H1 (cell line): ENCODE data around the gene ATP1B3. TPM values are rescaled to one million over a fixed set of nuclear protein-coding genes. Genes with fewer than 3 reads are reported as not detected.

Experiments
- CTBP2 ChIP-seq: IDR thresholded peaks from 2 replicates; pipeline ENCODE4 v1.7.0; 2011; ENCODE audit warnings: borderline replicate concordance, mild to moderate bottlenecking, moderate library complexity, mixed read lengths, low read length; ENCODE audit not compliant: insufficient read depth, insufficient read length
- polyA plus RNA-seq, 7 experiments: library from polyadenylated mRNA; depleted of rRNA in 3 of 7; stranded (reverse) in 5 of 7; unstranded in 2 of 7; fragments of >200 nt in 5 of 7; fragments of 200-250 nt in 2 of 7; gene quantifications; 1 replicate in 5 of 7; 2 replicates in 1 of 7; 4 replicates in 1 of 7; pipeline versions ENCODE4 v1.2.1 to v1.2.3, GENCODE V29; 2011 to 2013; ENCODE audit warnings: missing spikeins in 2 of 7, mixed read lengths in 2 of 7
- total RNA-seq: library from RNA; stranded (reverse); fragmentation: NEBNext Ultra II Directional; extraction: Animal tissue kit (Norgen Biotek cat#: 25700); gene quantifications from 2 replicates; pipeline ENCODE4 v1.2.1, GENCODE V29; 2021
- TF ChIP-seq, protein P1 (sequence below), 3 experiments: IDR thresholded peaks; 1 replicate in 2 of 3; 2 replicates in 1 of 3; pipeline versions ENCODE4 v1.5.1 to v1.6.1; 2011; ENCODE audit warnings: low read length in 3 of 3, mild to moderate bottlenecking in 3 of 3, inconsistent platforms in 2 of 3, low read depth in 1 of 3, moderate library complexity in 1 of 3; ENCODE audit not compliant: insufficient read depth in 1 of 3; ENCODE audit errors: control extremely low read depth in 1 of 3

ATP1B3 gene
- total and polyA plus RNA-seq, 2 of the 8 experiments (the other 6 are each of a cell fraction or from before 2014, with no cell fraction given), result 233 to 342 TPM

- TF ChIP-seq, protein P1, sequence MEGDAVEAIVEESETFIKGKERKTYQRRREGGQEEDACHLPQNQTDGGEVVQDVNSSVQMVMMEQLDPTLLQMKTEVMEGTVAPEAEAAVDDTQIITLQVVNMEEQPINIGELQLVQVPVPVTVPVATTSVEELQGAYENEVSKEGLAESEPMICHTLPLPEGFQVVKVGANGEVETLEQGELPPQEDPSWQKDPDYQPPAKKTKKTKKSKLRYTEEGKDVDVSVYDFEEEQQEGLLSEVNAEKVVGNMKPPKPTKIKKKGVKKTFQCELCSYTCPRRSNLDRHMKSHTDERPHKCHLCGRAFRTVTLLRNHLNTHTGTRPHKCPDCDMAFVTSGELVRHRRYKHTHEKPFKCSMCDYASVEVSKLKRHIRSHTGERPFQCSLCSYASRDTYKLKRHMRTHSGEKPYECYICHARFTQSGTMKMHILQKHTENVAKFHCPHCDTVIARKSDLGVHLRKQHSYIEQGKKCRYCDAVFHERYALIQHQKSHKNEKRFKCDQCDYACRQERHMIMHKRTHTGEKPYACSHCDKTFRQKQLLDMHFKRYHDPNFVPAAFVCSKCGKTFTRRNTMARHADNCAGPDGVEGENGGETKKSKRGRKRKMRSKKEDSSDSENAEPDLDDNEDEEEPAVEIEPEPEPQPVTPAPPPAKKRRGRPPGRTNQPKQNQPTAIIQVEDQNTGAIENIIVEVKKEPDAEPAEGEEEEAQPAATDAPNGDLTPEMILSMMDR (IDR thresholded peaks at IDR 0.05; ENCODE audit: control extremely low read depth in 1 of 3, insufficient read depth in 1 of 3, low read depth in 1 of 3, low read length in 3 of 3), result no peak
- TF ChIP-seq CTBP2, result no peak
These were observed 506 bp upstream of the ATP1B3 start (continued) for GRCh38 chr3:141875893-141876380.
